Astrocyte (in vitro differentiated cells and primary cell): ENCODE results near the gene KRTAP4-7. TPM values are rescaled to one million over a fixed set of nuclear protein-coding genes. Genes with fewer than 3 reads are reported as not detected.

Source experiments
- DNase-seq: peaks from one replicate; pipeline ENCODE4 v3.0.0-alpha.2; 2010; ENCODE audit warnings: low read depth
- FAIRE-seq: peaks from 2 replicates; lab custom pipeline; 2011; peaks lifted over from hg19 to GRCh38; lab: Jason Lieb, UNC
- H2AFZ ChIP-seq: 2 replicates; pipeline ENCODE4 v1.6.0; 2012; ENCODE audit warnings: low read depth, low read length, inconsistent platforms
- H3K27ac ChIP-seq: 2 replicates; pipeline ENCODE4 v1.5.1; 2011; ENCODE audit warnings: low read depth, low read length, inconsistent platforms
- H3K27me3 ChIP-seq: 2 replicates; pipeline ENCODE4 v1.6.0; 2011; ENCODE audit warnings: low read length, inconsistent platforms; ENCODE audit not compliant: insufficient read depth
- H3K36me3 ChIP-seq: 2 replicates; pipeline ENCODE4 v1.5.1; 2011; ENCODE audit warnings: low read length, inconsistent platforms; ENCODE audit not compliant: insufficient read depth
- H3K4me1 ChIP-seq: 2 replicates; pipeline ENCODE4 v1.5.1; 2011; ENCODE audit warnings: low read length, inconsistent platforms; ENCODE audit not compliant: insufficient read depth
- H3K4me2 ChIP-seq: 2 replicates; pipeline ENCODE4 v1.6.0; 2012; ENCODE audit warnings: low read length, inconsistent platforms
- H3K4me3 ChIP-seq: 2 replicates; pipeline ENCODE4 v1.5.1; 2011; ENCODE audit warnings: low read depth, mild to moderate bottlenecking, low read length, inconsistent platforms; ENCODE audit not compliant: insufficient read depth
- H3K79me2 ChIP-seq: 2 replicates; pipeline ENCODE4 v1.6.0; 2012; ENCODE audit warnings: mild to moderate bottlenecking, low read length, inconsistent platforms; ENCODE audit not compliant: insufficient read depth
- H3K9ac ChIP-seq: 2 replicates; pipeline ENCODE4 v1.6.0; 2012; ENCODE audit warnings: mild to moderate bottlenecking, low read length, inconsistent platforms
- H3K9me3 ChIP-seq: 2 replicates; pipeline ENCODE4 v1.5.1; 2012; ENCODE audit warnings: low read depth, mild to moderate bottlenecking, low read length, inconsistent platforms; ENCODE audit not compliant: insufficient read depth
- H4K20me1 ChIP-seq: 2 replicates; pipeline ENCODE4 v1.6.0; 2012; ENCODE audit warnings: low read length, inconsistent platforms; ENCODE audit not compliant: insufficient read depth
- H3K27ac Mint-ChIP-seq: one replicate; pipeline ENCODE4 v1.8.0; 2021; ENCODE audit warnings: mild to moderate bottlenecking, mixed read lengths; ENCODE audit not compliant: unreplicated experiment
- H3K27me3 Mint-ChIP-seq: one replicate; pipeline ENCODE4 v1.8.0; 2021; ENCODE audit warnings: low read depth, mixed read lengths; ENCODE audit not compliant: unreplicated experiment
- H3K36me3 Mint-ChIP-seq: one replicate; pipeline ENCODE4 v1.8.0; 2021; ENCODE audit warnings: low read depth, mixed read lengths; ENCODE audit not compliant: unreplicated experiment
- H3K4me1 Mint-ChIP-seq: one replicate; pipeline ENCODE4 v1.8.0; 2021; ENCODE audit warnings: low read depth, mixed read lengths; ENCODE audit not compliant: unreplicated experiment
- H3K4me3 Mint-ChIP-seq: one replicate; pipeline ENCODE4 v1.8.0; 2021; ENCODE audit warnings: mild to moderate bottlenecking, moderate library complexity, mixed read lengths; ENCODE audit not compliant: unreplicated experiment
- H3K9me3 Mint-ChIP-seq: one replicate; pipeline ENCODE4 v1.8.0; 2021; ENCODE audit warnings: mild to moderate bottlenecking, mixed read lengths; ENCODE audit not compliant: unreplicated experiment
- CTCF ChIP-seq: IDR thresholded peaks from 2 replicates; pipeline ENCODE4 v1.5.1; 2011; ENCODE audit warnings: low read depth, mild to moderate bottlenecking, inconsistent platforms, low read length, moderate library complexity; ENCODE audit not compliant: insufficient read depth
- EZH2 ChIP-seq: IDR thresholded peaks from 2 replicates; pipeline ENCODE4 v1.6.1; 2012; ENCODE audit warnings: mild to moderate bottlenecking, low read length, inconsistent platforms; ENCODE audit not compliant: insufficient read depth
- total RNA-seq: library from RNA; stranded (reverse); gene quantifications from 2 replicates; pipeline ENCODE4 v1.2.1, GENCODE V29; 2021

Gene KRTAP4-7
- total RNA-seq, 1 donor from 2014 or later = not detected

- Histone ChIP-seq H3K9ac (no peak overlapping the region), H4K20me1 (no peaks in the 10 kb centered on the region), H3K27me3 (no peaks in the 10 kb centered on the region), H3K36me3 (no peaks in the 10 kb centered on the region), H3K4me3 (no peak overlapping the region), H3K27ac (no peak overlapping the region), H3K9me3 (no peaks in the 10 kb centered on the region), H3K79me2 (no peaks in the 10 kb centered on the region), H3K4me1 (no peaks in the 10 kb centered on the region), H3K4me2 (no peak overlapping the region), H2AFZ (no peak overlapping the region)
- no peak for DNase-seq
- peaks cover 4% of the 10 kb centered on the region for H3K9me3 Mint-ChIP-seq
- no peak overlapping the region for H3K4me3 Mint-ChIP-seq
- H3K27ac Mint-ChIP-seq = no peak overlapping the region
- no peaks in the 10 kb centered on the region for H3K36me3 Mint-ChIP-seq
- TF ChIP-seq EZH2 = no peak
- no peak for TF ChIP-seq CTCF
- FAIRE-seq = no peak
- no peaks in the 10 kb centered on the region for H3K27me3 Mint-ChIP-seq
- peaks cover 10% of the 10 kb centered on the region for H3K4me1 Mint-ChIP-seq
These were observed 41.1 kb downstream of the KRTAP4-7 start for GRCh38 chr17:41125064-41125463.

- Histone ChIP-seq H3K27me3 (no peaks in the 10 kb centered on the region), H3K4me3 (no peak overlapping the region), H3K9me3 (no peaks in the 10 kb centered on the region), H2AFZ (no peak overlapping the region), H3K9ac (no peak overlapping the region), H3K27ac (no peak overlapping the region), H4K20me1 (no peaks in the 10 kb centered on the region), H3K4me2 (no peak overlapping the region), H3K36me3 (no peaks in the 10 kb centered on the region), H3K79me2 (no peaks in the 10 kb centered on the region), H3K4me1 (peaks cover 1% of the 10 kb centered on the region)
- Mint-ChIP-seq H3K4me1 (peaks cover 10% of the 10 kb centered on the region), H3K9me3 (peaks cover 4% of the 10 kb centered on the region), H3K4me3 (no peak overlapping the region), H3K27me3 (no peaks in the 10 kb centered on the region), H3K36me3 (no peaks in the 10 kb centered on the region), H3K27ac (no peak overlapping the region)
- TF ChIP-seq EZH2 = no peak
- no peak for TF ChIP-seq CTCF
- no peak for FAIRE-seq
- DNase-seq = no peak
These were observed 42.5 kb downstream of the KRTAP4-7 start for GRCh38 chr17:41126412-41126811.

GRCh38 chr17:41127371-41127770 is 43.4 kb downstream of the KRTAP4-7 start:
- Histone ChIP-seq H4K20me1 (no peaks in the 10 kb centered on the region), H3K4me2 (no peak overlapping the region), H2AFZ (no peak overlapping the region), H3K9ac (no peak overlapping the region), H3K9me3 (no peaks in the 10 kb centered on the region), H3K36me3 (no peaks in the 10 kb centered on the region), H3K4me1 (peaks cover 5% of the 10 kb centered on the region), H3K27me3 (no peaks in the 10 kb centered on the region), H3K79me2 (no peaks in the 10 kb centered on the region), H3K4me3 (no peak overlapping the region), H3K27ac (no peak overlapping the region)
- Mint-ChIP-seq H3K9me3 (peaks cover 4% of the 10 kb centered on the region), H3K4me3 (no peak overlapping the region), H3K36me3 (no peaks in the 10 kb centered on the region), H3K27me3 (no peaks in the 10 kb centered on the region), H3K4me1 (peaks cover 19% of the 10 kb centered on the region), H3K27ac (no peak overlapping the region)
- FAIRE-seq (no peak), DNase-seq (no peak)
- TF ChIP-seq EZH2 (no peak), CTCF (no peak)
